22Rv1 (cell line): ENCODE data around the gene ARHGEF10L.

Experiments
- H3K27ac ChIP-seq: fragments of 450-650 bp; 2 replicates; pipeline ENCODE4 v1.5.1; 2017
- ZFX ChIP-seq: fragments of 450-650 bp; IDR thresholded peaks from 2 replicates; pipeline ENCODE4 v1.6.1; 2017; ENCODE audit warnings: antibody characterized with exemption, borderline replicate concordance
- TF ChIP-seq, protein P1 (sequence below): fragments of 450-650 bp; IDR thresholded peaks from 2 replicates; pipeline ENCODE4 v1.5.1; 2017; ENCODE audit warnings: mild to moderate bottlenecking

Gene ARHGEF10L

DNA sequence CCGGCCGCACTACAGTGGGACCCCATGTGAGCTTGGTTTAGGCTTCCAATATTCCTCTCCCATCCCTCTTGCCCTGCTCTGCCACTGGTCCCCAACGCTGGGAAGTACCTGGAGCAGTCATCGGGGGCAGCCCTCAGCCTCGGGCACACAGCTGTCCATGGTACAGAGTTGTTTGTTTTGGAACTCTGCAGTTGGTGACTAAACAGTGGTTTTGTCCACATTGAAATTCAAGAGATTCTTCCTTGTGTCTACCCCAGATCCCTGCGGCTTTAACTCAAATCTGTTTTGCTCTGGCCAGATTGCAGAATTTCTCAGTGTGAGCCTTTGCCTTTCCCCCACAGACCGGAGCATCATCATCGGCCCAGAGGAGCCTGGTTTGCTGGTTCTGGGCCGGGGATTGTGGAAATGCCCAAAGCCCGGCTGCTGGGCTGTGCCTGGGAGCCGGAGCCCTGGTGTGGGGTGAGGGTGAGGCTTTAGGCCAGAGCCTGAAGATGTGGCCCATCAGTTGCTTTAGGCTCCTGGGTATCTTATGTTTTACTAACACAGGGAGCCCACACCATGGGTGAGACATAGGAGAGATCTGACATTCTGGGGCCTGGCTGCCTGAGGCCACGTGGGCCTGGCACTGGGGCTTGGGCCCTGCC lies 93.2 kb downstream of the ARHGEF10L start:
- no peak overlapping the region for H3K27ac ChIP-seq
- TF ChIP-seq, protein P1, sequence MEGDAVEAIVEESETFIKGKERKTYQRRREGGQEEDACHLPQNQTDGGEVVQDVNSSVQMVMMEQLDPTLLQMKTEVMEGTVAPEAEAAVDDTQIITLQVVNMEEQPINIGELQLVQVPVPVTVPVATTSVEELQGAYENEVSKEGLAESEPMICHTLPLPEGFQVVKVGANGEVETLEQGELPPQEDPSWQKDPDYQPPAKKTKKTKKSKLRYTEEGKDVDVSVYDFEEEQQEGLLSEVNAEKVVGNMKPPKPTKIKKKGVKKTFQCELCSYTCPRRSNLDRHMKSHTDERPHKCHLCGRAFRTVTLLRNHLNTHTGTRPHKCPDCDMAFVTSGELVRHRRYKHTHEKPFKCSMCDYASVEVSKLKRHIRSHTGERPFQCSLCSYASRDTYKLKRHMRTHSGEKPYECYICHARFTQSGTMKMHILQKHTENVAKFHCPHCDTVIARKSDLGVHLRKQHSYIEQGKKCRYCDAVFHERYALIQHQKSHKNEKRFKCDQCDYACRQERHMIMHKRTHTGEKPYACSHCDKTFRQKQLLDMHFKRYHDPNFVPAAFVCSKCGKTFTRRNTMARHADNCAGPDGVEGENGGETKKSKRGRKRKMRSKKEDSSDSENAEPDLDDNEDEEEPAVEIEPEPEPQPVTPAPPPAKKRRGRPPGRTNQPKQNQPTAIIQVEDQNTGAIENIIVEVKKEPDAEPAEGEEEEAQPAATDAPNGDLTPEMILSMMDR = no peak
- TF ChIP-seq ZFX = no peak

DNA sequence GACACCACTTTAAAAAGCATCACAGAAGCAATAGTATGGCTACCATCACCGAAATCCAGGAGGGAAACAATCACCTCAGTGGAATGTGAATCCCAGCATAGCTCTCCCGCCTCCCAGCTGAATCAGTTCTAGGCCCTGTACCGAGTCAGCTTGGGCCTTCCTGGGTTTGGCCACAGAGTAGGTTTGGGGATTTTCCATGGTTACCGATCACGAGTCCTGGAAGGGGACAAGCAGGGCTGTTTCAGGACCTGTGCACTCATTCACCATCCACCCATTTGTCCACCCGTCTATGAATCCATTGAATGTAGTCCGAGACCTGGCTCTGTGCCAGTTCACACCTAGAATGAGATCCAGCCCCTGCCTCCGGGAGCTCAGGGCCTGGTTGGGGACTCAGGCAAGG lies 94.2 kb downstream of the ARHGEF10L start:
- no peak overlapping the region for H3K27ac ChIP-seq
- TF ChIP-seq ZFX = no peak
- TF ChIP-seq, protein P1 = no peak

DNA sequence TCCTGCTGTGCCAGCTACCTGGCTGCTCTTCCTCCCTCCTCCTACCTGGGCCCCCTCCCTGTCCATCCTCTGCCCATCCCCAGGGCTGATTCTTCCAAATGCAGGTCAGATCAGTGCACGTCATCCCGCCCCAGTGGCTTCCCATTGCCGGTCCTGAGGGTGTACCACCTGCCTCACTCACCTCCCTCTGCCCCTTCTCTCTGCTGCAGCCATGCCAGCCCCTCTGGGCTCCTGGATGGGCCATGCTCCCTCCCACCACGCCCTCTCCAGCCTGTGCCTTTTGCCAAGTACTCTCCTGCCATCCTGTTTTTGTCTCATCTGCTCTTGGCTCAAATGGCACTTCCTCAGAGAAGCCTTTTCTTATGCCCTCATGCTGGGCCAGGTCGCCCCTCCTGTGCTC lies 95.8 kb downstream of the ARHGEF10L start:
- H3K27ac ChIP-seq = no peak overlapping the region
- TF ChIP-seq ZFX = no peak
- TF ChIP-seq, protein P1 = no peak

DNA sequence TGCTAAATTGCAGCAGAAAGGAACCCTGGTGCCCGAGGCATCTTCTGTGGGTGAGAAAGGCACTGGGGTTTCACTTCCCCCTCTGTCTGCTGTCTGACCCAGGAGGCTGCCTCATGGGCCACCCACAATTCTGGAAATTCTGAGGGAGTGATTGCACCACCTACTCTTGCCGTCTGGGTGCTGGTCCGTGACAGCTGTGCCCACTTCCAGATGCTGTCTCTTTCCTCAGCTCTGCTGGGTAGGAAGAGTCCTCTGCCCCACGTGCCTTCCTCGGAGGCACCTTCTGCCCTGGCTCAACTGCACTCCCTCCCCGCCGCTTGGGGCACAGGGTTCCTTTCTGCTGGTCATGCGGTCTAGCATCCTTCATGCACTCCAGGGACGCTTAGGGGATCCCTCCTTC lies 96.3 kb downstream of the ARHGEF10L start:
- H3K27ac ChIP-seq = no peak overlapping the region
- TF ChIP-seq, protein P1 = no peak
- no peak for TF ChIP-seq ZFX

DNA sequence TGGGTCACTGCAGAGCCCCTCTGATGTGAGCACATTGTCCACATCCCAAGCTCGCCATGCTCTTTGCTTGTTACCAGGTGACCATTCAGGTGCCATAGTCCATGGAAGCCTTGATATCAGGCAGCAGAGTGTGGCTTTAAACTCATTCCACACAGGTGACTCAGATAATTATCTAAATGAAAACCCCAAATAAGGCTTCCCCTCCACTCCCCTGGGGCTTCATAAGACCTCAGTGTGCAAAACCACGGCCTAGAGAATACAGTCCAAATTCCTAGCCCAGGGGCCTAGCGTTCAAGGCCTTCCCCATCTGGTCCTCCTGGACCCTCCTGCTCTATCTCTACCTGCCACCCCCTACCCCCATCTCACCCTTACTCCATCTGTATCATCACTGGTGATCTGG lies 97.1 kb downstream of the ARHGEF10L start:
- TF ChIP-seq, protein P1 = no peak
- TF ChIP-seq ZFX = no peak

DNA sequence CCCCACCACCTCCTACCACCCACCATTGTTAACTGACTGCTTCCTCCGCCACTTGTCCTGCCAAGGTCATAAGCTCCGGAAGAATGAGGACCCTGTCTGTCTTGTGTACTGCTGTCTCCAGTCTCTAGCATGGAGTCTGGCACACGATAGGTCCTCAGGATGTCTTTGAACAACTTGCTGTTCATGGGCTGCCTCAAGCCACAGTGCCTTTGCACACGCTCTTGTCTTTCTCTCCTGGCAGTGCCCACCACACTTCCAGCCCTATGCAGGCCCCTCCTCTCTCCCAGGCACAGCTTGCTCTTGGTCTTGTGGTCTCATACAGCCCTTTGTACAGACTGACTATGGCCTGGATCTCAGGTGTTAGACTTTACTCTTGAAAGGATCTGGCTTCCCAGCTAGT lies 97.6 kb downstream of the ARHGEF10L start:
- TF ChIP-seq, protein P1 = no peak
- no peak for TF ChIP-seq ZFX
- no peak overlapping the region for H3K27ac ChIP-seq

More for the DNA sequence above, 97.1 kb downstream of the ARHGEF10L start:
- no peak overlapping the region for H3K27ac ChIP-seq

DNA sequence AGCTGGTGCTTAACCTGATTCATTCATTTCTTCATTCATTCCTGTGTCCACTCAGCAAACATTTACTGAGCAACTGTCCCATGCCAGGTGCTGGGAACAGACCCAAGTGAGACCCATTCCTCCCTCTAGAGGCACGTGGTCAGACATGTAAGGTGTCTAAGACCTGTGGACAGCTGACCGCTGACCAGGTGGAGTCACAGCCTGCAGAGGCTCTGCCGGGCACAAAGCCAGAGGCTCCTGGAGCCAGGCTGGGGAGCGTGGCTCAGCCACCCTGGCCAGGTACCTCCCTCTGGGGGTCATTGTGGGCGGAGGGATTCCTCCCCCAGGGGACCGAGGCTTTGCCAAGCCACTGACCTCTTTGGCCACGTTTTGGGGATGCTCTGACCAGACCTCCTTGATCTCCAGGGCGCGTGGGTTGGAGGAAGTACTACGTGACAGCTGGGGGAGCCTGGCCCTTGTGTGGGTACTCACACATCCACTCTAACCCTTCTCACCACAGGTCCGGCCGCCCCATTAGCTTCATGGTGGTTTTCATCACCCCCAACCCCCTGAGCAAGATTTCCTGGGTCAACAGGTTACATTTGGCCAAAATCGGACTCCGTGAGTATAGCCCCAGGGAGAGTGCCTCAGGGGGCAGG lies 100.3 kb downstream of the ARHGEF10L start:
- no peak overlapping the region for H3K27ac ChIP-seq
- no peak for TF ChIP-seq ZFX
- TF ChIP-seq, protein P1 = no peak
